NB4 (cell line): ENCODE measurements around the gene MICAL2.

Experiments used
- CTCF ChIP-seq: IDR thresholded peaks from one replicate; pipeline ENCODE4 v1.5.1; 2012; ENCODE audit warnings: low read depth, low read length
- POLR2A ChIP-seq: IDR thresholded peaks from 2 replicates; pipeline ENCODE4 v1.6.1; 2011; ENCODE audit warnings: mild to moderate bottlenecking; ENCODE audit not compliant: insufficient read length; ENCODE audit errors: extremely low read depth

- no peak for TF ChIP-seq CTCF
- no peak for TF ChIP-seq POLR2A
These were observed 7.6 kb upstream of the MICAL2 start for GRCh38 chr11:12102588-12103410.
